ENCODE data around the gene ABHD8. TPM values are rescaled to one million over a fixed set of nuclear protein-coding genes. Genes with fewer than 3 reads are reported as not detected.

ABHD8 gene
- total and polyA plus RNA-seq, 3 experiments from 2014 or later, result 5.2 to 8.3 (median 6.0) TPM

DNA sequence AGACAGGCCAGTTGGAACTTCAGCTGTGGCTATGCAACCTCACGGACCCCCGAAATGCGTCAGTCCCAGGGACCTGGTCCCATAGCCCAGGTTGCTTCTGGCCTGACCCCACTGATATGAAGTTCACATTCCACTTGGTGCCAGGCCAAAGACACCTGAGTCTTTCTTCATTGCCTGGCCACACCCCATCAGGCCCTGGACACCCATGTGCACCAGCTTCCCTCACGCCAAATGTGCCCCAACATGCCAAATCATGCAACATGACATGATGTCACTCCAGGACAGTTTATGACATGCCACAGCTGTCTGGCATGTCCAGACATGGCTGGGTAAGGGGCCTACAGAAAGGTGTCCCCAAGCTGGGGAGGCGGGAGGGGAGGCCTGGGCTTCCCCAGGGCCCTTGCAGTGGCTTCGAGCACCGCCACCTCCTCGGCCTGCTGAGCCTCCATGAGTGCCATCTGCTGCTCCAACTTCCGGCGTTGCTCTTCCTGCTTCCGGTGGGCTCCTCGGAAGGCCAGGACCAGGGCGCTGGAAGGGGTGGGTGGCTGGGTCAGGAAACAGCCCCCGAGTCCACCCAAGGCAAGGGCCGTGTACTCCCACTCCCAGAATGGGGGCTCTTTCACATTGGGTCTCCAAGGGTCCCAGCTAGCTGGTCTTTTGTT is 53.2 kb downstream of the ABHD8 start:
- Mint-ChIP-seq H3K9me3 (no peaks in the 10 kb centered on the region), H3K27me3 (peaks cover 6 to 8% of the 10 kb centered on the region in 2 donors), H3K36me3 (no peaks in the 10 kb centered on the region), H3K4me1 (peaks cover 3 to 9% (median 4%) of the 10 kb centered on the region in 3 donors), H3K4me3 (peak overlapping the region in 2 of 7 donors; percentile 26 to 61), H3K27ac (no peak overlapping the region)
- Histone ChIP-seq H3K27ac (ENCODE audit: low read depth, low read length) (no peak overlapping the region), H3K27me3 (ENCODE audit: insufficient read depth, low read length, poor library complexity, severe bottlenecking) (no peaks in the 10 kb centered on the region), H3K9me3 (ENCODE audit: low read length) (no peaks in the 10 kb centered on the region), H3K4me3 (ENCODE audit: low read length) (no peak overlapping the region), H3K36me3 (ENCODE audit: insufficient read depth, low read length) (no peaks in the 10 kb centered on the region), H3K4me1 (ENCODE audit: insufficient read depth, low read length) (peaks cover 8% of the 10 kb centered on the region)
- POLR2A ChIA-PET, result interaction anchor here (0.6 kb wide), 1 partner anchor 179 kb away, joined by 5 read pairs; no protein-coding TSS in a partner anchor
- CTCF ChIA-PET, result interaction anchor here (0.6 to 1.8 kb wide), 3 partner anchors 12 to 95 kb away, joined by 3 to 7 read pairs (median 4); partner anchors contain the start of gene USHBP1
- DNase-seq, result no peak

DNA sequence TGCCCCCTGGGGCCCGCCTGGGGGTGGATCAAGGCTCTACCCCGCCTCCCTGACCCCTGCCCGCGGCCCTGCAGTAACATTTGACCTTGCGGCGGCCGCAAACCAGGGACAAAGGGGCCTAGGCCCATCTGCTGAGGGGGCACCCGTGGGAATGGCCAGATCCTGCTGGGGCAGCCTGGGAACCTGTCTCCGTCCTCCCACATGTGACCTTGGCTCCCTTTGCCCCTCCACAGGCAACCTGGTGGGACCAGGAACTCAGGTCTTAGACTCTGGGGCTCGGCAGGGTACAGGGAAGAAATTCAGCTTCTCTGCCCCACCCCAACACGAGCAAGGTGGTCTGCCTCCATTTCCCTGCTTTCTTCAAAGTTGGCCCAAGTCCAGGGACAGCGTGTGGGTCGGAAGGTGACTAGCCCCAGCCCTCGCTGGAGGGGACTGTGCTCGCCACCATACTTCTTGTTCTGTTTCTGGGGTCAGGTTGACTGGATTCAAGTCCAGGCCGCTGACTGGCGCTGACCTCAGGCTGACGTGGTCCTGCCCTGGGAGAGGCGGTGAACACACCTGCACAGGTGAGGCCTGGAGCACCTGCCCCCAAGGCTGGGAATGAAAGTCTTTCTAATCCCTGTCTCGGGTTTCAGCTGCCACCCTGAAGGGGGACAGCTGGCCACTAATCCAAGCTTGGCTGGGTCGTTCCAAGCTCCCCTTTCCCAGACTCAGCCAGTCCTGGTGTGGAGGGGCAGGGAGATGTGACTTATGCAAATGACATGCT is 55.0 kb downstream of the ABHD8 start:
- ChIA-PET POLR2A (interaction anchor here (1.0 kb wide), 1 partner anchor 21 kb away, joined by 3 read pairs; no protein-coding TSS in a partner anchor), CTCF (interaction anchor here (0.7 to 1.8 kb wide), 4 partner anchors 12 to 34 kb away, joined by 3 to 7 read pairs (median 4); no protein-coding TSS in a partner anchor)
- H3K9me3 Mint-ChIP-seq, result no peaks in the 10 kb centered on the region
- H3K4me1 ChIP-seq (ENCODE audit: insufficient read depth, low read length), result peaks cover 8% of the 10 kb centered on the region
- DNase-seq, result no peak
- no peak overlapping the region for H3K4me3 ChIP-seq (ENCODE audit: low read length)
- peak overlapping the region in 1 of 7 donors; percentile 55 for H3K4me3 Mint-ChIP-seq
- H3K9me3 ChIP-seq (ENCODE audit: low read length), result no peaks in the 10 kb centered on the region
- no peak overlapping the region for H3K27ac Mint-ChIP-seq
- H3K36me3 Mint-ChIP-seq, result no peaks in the 10 kb centered on the region
- H3K27me3 ChIP-seq (ENCODE audit: insufficient read depth, low read length, poor library complexity, severe bottlenecking), result no peaks in the 10 kb centered on the region
- H3K27ac ChIP-seq (ENCODE audit: low read depth, low read length), result no peak overlapping the region
- peaks cover 6 to 8% of the 10 kb centered on the region in 2 donors for H3K27me3 Mint-ChIP-seq
- peaks cover 3 to 9% (median 4%) of the 10 kb centered on the region in 3 donors for H3K4me1 Mint-ChIP-seq
- no peaks in the 10 kb centered on the region for H3K36me3 ChIP-seq (ENCODE audit: insufficient read depth, low read length)

DNA sequence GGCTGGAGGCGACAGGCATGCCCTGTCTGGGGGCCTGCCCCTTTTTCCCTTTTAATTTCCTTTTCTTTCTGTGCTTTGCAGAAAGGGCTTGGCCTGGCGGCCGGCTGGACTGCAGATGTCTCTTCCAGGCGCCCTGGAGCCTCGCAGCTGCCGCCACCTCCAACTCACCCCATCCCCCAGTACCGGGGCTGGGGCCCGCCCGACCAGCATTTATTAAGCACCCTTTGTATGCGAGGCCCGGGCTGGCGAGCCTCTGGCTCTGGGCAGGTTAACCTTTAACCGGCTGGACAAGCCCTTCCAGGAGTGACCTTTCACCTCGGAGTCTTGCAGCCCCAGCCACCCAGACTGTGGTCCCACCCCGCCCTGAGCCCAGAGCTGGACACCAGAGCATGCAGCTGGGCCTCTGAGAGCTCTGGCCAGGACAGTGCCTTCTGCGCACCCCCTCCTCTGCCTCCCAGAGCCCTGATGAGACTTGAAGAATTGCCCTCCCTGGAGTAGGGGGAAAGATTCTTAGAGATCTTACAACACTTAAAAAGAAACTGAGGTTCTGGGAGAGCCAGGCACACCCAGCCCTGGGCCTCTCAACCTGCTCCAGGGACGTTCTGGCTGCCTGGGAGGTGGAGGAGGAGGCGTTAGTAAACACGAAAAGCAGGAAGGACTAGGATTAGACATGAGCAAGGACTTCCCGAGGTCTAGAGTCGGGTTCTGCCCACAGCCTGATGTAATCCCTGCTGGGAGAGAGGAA is 56.4 kb downstream of the ABHD8 start:
- DNase-seq, result no peak
- no peaks in the 10 kb centered on the region for H3K9me3 Mint-ChIP-seq
- CTCF ChIA-PET, result interaction anchor here (1.6 kb wide), 1 partner anchor 13 kb away, joined by 4 read pairs; no protein-coding TSS in a partner anchor

DNA sequence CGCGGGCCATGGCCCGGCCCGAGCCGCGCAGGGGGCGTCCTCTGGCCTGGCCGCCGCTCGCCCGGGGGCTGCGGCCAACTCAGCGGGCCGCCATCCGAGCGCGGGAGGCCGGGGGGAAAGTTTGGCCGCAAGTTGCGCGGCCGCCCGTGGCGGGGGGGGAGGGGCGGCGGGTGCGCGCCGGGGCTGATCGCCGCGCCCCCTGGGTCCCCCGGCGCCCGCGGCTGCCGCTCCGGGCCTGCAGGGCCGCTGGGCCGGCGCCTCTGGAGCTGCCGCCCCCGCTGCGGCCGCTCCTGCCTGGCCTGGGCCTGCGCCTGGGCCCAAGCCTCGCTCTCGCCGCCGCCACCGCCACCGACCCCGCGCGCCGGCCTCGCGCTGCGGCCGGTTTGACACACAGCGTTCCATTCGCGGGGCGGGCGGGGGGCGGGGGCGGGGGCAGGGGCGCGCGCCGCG is 57.7 kb downstream of the ABHD8 start, which contains the start of gene NR2F6:
Gene NR2F6, minus strand, starts transcription at position 385 of the 450 bp plus-strand sequence. CDS start 699 bp downstream, outside the sequence.
- H3K4me3 ChIP-seq (ENCODE audit: low read length), result peak within 1 kb of the TSS; percentile 51
- ChIA-PET POLR2A (interaction anchor here (0.5 to 1.0 kb wide), 2 partner anchors 27 to 31 kb away, joined by 3 read pairs; partner anchors contain the start of gene USE1), CTCF (interaction anchor here (1.8 kb wide), 1 partner anchor 10 kb away, joined by 6 read pairs; no protein-coding TSS in a partner anchor)
- peak in 1 of 5 donors; percentile 25 for DNase-seq
- Mint-ChIP-seq H3K36me3 (no peaks in the 10 kb centered on the region), H3K27me3 (peaks cover 4 to 8% of the 10 kb centered on the region in 2 donors), H3K4me1 (peaks cover 3 to 12% (median 4%) of the 10 kb centered on the region in 3 donors), H3K27ac (peak within 1 kb of the TSS in 5 of 8 donors; percentile 21 to 84 (median 64)), H3K9me3 (no peaks in the 10 kb centered on the region), H3K4me3 (peak within 1 kb of the TSS; percentile 66 to 92 (median 86))
- peaks cover 8% of the 10 kb centered on the region for H3K4me1 ChIP-seq (ENCODE audit: insufficient read depth, low read length)
- no peaks in the 10 kb centered on the region for H3K36me3 ChIP-seq (ENCODE audit: insufficient read depth, low read length)
- H3K27me3 ChIP-seq (ENCODE audit: insufficient read depth, low read length, poor library complexity, severe bottlenecking), result no peaks in the 10 kb centered on the region
- no peaks in the 10 kb centered on the region for H3K9me3 ChIP-seq (ENCODE audit: low read length)
- H3K27ac ChIP-seq (ENCODE audit: low read depth, low read length), result peak within 1 kb of the TSS; percentile 70

More for the DNA sequence above, 56.4 kb downstream of the ABHD8 start:
- Histone ChIP-seq H3K4me3 (ENCODE audit: low read length) (peak overlapping the region; percentile 51), H3K9me3 (ENCODE audit: low read length) (no peaks in the 10 kb centered on the region), H3K27ac (ENCODE audit: low read depth, low read length) (peak overlapping the region; percentile 44), H3K27me3 (ENCODE audit: insufficient read depth, low read length, poor library complexity, severe bottlenecking) (no peaks in the 10 kb centered on the region), H3K36me3 (ENCODE audit: insufficient read depth, low read length) (no peaks in the 10 kb centered on the region), H3K4me1 (ENCODE audit: insufficient read depth, low read length) (peaks cover 8% of the 10 kb centered on the region)
- peak overlapping the region in 3 of 8 donors; percentile 65 to 86 (median 73) for H3K27ac Mint-ChIP-seq
- peaks cover 3 to 12% (median 4%) of the 10 kb centered on the region in 3 donors for H3K4me1 Mint-ChIP-seq
- peaks cover 4 to 8% of the 10 kb centered on the region in 2 donors for H3K27me3 Mint-ChIP-seq
- H3K36me3 Mint-ChIP-seq, result no peaks in the 10 kb centered on the region
- POLR2A ChIA-PET, result no interaction called here
- peak overlapping the region; percentile 57 to 92 (median 86) for H3K4me3 Mint-ChIP-seq

DNA sequence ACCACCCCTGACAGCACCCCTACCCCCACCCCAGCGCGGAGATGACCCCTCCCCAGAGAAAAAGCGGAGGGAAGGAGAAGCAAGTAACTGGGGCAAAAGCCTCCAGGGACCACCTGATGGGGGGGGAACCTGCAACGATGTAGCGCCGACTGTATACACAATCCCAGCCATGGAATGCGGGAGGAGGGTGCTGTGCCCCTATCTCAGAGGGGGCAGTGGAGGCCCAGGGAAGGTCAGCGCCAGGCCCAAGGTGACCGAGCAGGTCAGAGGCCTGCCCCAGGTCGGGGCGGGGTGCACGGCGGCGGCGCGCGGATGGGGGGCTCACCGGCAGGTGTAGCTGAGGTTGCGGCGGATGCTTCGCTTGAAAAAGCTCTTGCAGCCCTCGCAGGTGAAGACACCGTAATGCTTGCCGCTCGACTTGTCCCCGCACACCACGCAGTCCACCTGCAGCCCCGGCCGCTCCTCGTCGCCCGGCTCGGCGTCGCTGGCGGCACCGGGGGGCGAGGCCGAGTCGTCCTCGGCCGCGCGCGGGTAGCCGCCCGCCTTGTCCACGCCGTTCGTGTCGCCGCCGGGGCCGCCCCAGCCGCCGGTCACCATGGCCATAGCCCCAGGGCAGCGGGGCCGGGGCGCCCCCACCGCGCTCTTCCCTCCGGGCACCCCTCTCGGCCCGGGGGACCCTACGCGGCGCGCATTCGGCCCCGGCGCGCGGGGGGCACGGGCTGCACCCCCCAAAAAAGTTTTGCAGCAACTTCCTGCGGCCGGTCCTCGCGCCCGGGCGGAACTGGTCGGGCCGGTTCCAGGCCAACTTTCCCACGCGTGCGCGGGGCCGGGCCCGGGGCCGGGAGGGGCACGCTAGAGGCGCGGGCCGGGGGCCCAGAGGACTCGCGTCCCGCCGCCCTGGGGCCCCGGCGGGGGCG is 58.3 kb downstream of the ABHD8 start:
- CTCF ChIA-PET, result interaction anchor here (0.5 to 1.8 kb wide), 2 partner anchors 9 to 11 kb away, joined by 4 to 6 read pairs; no protein-coding TSS in a partner anchor
- peaks cover 3 to 12% (median 4%) of the 10 kb centered on the region in 3 donors for H3K4me1 Mint-ChIP-seq
- H3K4me3 ChIP-seq (ENCODE audit: low read length), result no peak overlapping the region

DNA sequence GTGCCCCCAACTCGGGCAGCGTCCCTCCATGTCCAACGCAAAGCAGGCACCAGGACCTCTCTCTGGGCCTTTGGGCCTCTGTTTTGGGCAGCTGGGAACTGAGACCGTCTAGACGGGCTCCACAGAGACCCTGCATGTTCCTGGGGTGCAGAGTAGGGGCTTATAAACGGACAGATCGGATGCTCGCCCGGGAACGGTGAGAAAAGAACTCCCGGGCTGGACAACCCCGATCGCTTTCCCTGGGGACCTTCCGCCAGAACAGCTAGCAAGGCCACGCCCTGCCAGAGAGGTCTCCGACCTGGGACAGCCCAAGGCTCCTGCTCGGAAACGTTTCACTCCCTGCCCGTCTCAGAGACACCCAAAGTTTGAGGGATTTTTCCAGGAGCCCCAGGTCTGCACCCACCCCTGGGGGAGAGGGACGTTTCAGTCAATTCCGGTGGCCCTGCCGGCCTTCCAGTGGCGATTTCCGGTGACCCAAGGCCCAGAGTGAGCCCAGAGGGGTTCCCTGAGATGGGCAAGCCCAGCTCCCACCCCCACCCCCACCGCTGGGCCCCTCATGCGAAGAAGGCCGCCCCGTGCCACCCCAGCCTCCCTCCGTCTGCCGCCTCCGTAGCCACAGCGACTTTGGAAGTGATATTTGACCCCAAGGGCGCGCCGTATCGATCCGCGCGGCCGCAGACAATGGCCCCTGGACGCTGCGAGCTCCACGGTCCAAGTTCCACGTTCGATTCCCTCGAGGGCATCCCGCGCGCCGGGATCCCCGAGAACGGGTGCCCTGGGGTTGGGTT is 59.2 kb downstream of the ABHD8 start:
- Histone ChIP-seq H3K4me1 (ENCODE audit: insufficient read depth, low read length) (peaks cover 8% of the 10 kb centered on the region), H3K9me3 (ENCODE audit: low read length) (no peaks in the 10 kb centered on the region), H3K36me3 (ENCODE audit: insufficient read depth, low read length) (no peaks in the 10 kb centered on the region), H3K27ac (ENCODE audit: low read depth, low read length) (peak overlapping the region; percentile 70), H3K27me3 (ENCODE audit: insufficient read depth, low read length, poor library complexity, severe bottlenecking) (no peaks in the 10 kb centered on the region), H3K4me3 (ENCODE audit: low read length) (no peak overlapping the region)
- no peaks in the 10 kb centered on the region for H3K9me3 Mint-ChIP-seq
- H3K4me1 Mint-ChIP-seq, result peaks cover 3 to 12% (median 4%) of the 10 kb centered on the region in 3 donors
- DNase-seq, result no peak
- H3K27me3 Mint-ChIP-seq, result peaks cover 3 to 8% of the 10 kb centered on the region in 2 donors
- H3K4me3 Mint-ChIP-seq, result peak overlapping the region; percentile 32 to 70 (median 53)
- ChIA-PET POLR2A (interaction anchor here (0.7 kb wide), 1 partner anchor 142 kb away, joined by 3 read pairs; no protein-coding TSS in a partner anchor), CTCF (interaction anchor here (0.5 to 1.8 kb wide), 2 partner anchors 8 to 10 kb away, joined by 4 to 6 read pairs; no protein-coding TSS in a partner anchor)
- H3K36me3 Mint-ChIP-seq, result no peaks in the 10 kb centered on the region
- peak overlapping the region in 2 of 8 donors; percentile 14 to 29 for H3K27ac Mint-ChIP-seq

More for the DNA sequence above, 58.3 kb downstream of the ABHD8 start:
- peaks cover 8% of the 10 kb centered on the region for H3K4me1 ChIP-seq (ENCODE audit: insufficient read depth, low read length)
- H3K27me3 Mint-ChIP-seq, result peaks cover 4 to 8% of the 10 kb centered on the region in 2 donors
- H3K9me3 ChIP-seq (ENCODE audit: low read length), result no peaks in the 10 kb centered on the region
- H3K27me3 ChIP-seq (ENCODE audit: insufficient read depth, low read length, poor library complexity, severe bottlenecking), result no peaks in the 10 kb centered on the region
- no peaks in the 10 kb centered on the region for H3K36me3 ChIP-seq (ENCODE audit: insufficient read depth, low read length)
- peak overlapping the region; percentile 70 for H3K27ac ChIP-seq (ENCODE audit: low read depth, low read length)
- no peak overlapping the region for H3K27ac Mint-ChIP-seq
- POLR2A ChIA-PET, result interaction anchor here (0.5 to 0.7 kb wide), 2 partner anchors 26 to 141 kb away, joined by 3 read pairs; no protein-coding TSS in a partner anchor
- DNase-seq, result peak in 1 of 5 donors; percentile 22
- H3K36me3 Mint-ChIP-seq, result no peaks in the 10 kb centered on the region
- no peaks in the 10 kb centered on the region for H3K9me3 Mint-ChIP-seq
- peak overlapping the region in 6 of 7 donors; percentile 32 to 66 (median 46) for H3K4me3 Mint-ChIP-seq

All from CD8-positive, alpha-beta memory T cell (primary cell).